ENCODE data around the gene DYDC1.
"Not testable (repeated sequence)": the region's sequence is repeated elsewhere in the genome, so short reads cannot be mapped to it uniquely, and the experiment has no call there.

The DYDC1 gene

GRCh38 chr10:80333983-80334382 lies 22.6 kb downstream of the DYDC1 start:
- no peak for DNase-seq

GRCh38 chr10:80324891-80325364 lies 31.6 kb downstream of the DYDC1 start:
- no peak for DNase-seq

- DNase-seq: no peak
Observed at GRCh38 chr10:80324086-80324485, 32.5 kb downstream of the DYDC1 start.

- DNase-seq: no peak
Observed at GRCh38 chr10:80323311-80323710, 33.2 kb downstream of the DYDC1 start.

- no peak for DNase-seq
Observed at GRCh38 chr10:80322711-80323110, 33.8 kb downstream of the DYDC1 start.

GRCh38 chr10:80322158-80322557 lies 34.4 kb downstream of the DYDC1 start:
- no peak for DNase-seq

GRCh38 chr10:80321183-80321582 lies 35.4 kb downstream of the DYDC1 start:
- no peak for DNase-seq

GRCh38 chr10:80320377-80320776 lies 36.2 kb downstream of the DYDC1 start:
- DNase-seq: no peak

GRCh38 chr10:80319725-80320290 lies 36.7 kb downstream of the DYDC1 start:
- no peak for DNase-seq

GRCh38 chr10:80319318-80319717 lies 37.2 kb downstream of the DYDC1 start:
- DNase-seq: no peak

GRCh38 chr10:80318742-80319141 lies 37.8 kb downstream of the DYDC1 start:
- no peak for DNase-seq

GRCh38 chr10:80315391-80315790 lies 41.2 kb downstream of the DYDC1 start:
- DNase-seq: no peak

GRCh38 chr10:80313523-80313922 lies 43.0 kb downstream of the DYDC1 start:
- no peak for DNase-seq

GRCh38 chr10:80305989-80306388 lies 50.6 kb downstream of the DYDC1 start:
- not testable (repeated sequence) for DNase-seq

- no peak for DNase-seq
Observed at GRCh38 chr10:80296942-80297341, 59.6 kb downstream of the DYDC1 start.

GRCh38 chr10:80292607-80293239 lies 63.8 kb downstream of the DYDC1 start:
- DNase-seq: no peak

- no peak for DNase-seq
Observed at GRCh38 chr10:80290474-80291220, 65.9 kb downstream of the DYDC1 start.

GRCh38 chr10:80289451-80290287 lies 66.9 kb downstream of the DYDC1 start, which contains the start of gene MAT1A:
Gene MAT1A (minus strand): TSS chr10:80289658. CDS start chr10:80289423, 235 bp downstream.
- DNase-seq: no peak

GRCh38 chr10:80288849-80289248 lies 67.7 kb downstream of the DYDC1 start:
- DNase-seq: no peak

Measured in NCI-H524 treated with DMSO at 0.1 percent for 48 hours (cell line).